ENCODE data around the gene ASIC2. TPM values are rescaled to one million over a fixed set of nuclear protein-coding genes. Genes with fewer than 3 reads are reported as not detected.

The ASIC2 gene
- total RNA-seq, 1 experiment from 2014 or later, result not detected

DNA sequence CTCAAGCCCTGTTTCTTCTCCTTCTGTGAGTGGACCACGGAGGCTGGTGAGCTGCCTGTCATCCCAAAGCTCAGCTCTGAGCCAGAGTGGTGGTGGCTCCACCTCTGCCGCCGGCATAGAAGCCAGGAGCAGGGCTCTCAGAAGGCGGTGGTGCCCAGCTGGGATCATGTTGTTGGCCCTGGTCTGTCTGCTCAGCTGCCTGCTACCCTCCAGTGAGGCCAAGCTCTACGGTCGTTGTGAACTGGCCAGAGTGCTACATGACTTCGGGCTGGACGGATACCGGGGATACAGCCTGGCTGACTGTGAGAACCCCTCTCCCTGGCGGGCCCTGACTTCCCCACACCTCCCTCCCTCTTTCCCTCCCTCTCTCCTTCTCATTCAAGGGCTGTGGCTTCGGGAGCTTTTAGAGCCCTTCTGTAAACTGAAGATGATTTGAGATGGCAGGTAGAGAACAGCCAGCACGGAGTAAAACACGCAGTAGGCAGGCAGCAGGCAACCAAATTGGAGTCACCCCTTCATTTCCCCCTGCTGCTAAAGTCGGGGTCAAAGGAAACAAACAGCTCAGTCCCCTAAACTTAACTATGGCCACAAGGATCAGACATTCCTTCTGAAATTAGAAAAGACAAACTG, 297.6 kb downstream of the ASIC2 start:
- POLR2A ChIA-PET, result no interaction called here
- Mint-ChIP-seq H3K4me3 (ENCODE audit: unreplicated experiment) (no peak overlapping the region), H3K27ac (ENCODE audit: unreplicated experiment) (no peak overlapping the region), H3K4me1 (ENCODE audit: low read depth, unreplicated experiment) (peaks cover 16% of the 10 kb centered on the region), H3K27me3 (ENCODE audit: insufficient read depth, unreplicated experiment) (no peaks in the 10 kb centered on the region), H3K9me3 (ENCODE audit: unreplicated experiment) (no peaks in the 10 kb centered on the region), H3K36me3 (ENCODE audit: insufficient read depth, unreplicated experiment) (no peaks in the 10 kb centered on the region)
- CTCF ChIA-PET, result interaction anchor here (0.7 to 1.1 kb wide), 2 partner anchors 33 to 83 kb away, joined by 3 read pairs; no protein-coding TSS in a partner anchor
- no peak for DNase-seq
- Histone ChIP-seq H3K9me3 (no peaks in the 10 kb centered on the region), H3K27me3 (replicated peaks; ENCODE audit: control insufficient read depth, insufficient read depth, low read length) (no peaks in the 10 kb centered on the region), H3K36me3 (ENCODE audit: control insufficient read depth, insufficient read depth, low read length) (no peaks in the 10 kb centered on the region), H3K4me1 (peaks cover 12% of the 10 kb centered on the region), H3K4me3 (ENCODE audit: low read depth, low read length) (no peak overlapping the region)
- TF ChIP-seq, protein P1, sequence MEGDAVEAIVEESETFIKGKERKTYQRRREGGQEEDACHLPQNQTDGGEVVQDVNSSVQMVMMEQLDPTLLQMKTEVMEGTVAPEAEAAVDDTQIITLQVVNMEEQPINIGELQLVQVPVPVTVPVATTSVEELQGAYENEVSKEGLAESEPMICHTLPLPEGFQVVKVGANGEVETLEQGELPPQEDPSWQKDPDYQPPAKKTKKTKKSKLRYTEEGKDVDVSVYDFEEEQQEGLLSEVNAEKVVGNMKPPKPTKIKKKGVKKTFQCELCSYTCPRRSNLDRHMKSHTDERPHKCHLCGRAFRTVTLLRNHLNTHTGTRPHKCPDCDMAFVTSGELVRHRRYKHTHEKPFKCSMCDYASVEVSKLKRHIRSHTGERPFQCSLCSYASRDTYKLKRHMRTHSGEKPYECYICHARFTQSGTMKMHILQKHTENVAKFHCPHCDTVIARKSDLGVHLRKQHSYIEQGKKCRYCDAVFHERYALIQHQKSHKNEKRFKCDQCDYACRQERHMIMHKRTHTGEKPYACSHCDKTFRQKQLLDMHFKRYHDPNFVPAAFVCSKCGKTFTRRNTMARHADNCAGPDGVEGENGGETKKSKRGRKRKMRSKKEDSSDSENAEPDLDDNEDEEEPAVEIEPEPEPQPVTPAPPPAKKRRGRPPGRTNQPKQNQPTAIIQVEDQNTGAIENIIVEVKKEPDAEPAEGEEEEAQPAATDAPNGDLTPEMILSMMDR (IDR thresholded peaks at IDR 0.05; ENCODE audit: insufficient read depth in 1 of 2, low read depth in 1 of 2, low read length in 1 of 2, severe bottlenecking in 1 of 2, unreplicated experiment in 1 of 2), result no peak
- intact Hi-C loops (cut with micrococcal nuclease; ENCODE audit: unreplicated experiment), result no loop called here
- BruUV-seq (replicated peaks), result no TSS peak

DNA sequence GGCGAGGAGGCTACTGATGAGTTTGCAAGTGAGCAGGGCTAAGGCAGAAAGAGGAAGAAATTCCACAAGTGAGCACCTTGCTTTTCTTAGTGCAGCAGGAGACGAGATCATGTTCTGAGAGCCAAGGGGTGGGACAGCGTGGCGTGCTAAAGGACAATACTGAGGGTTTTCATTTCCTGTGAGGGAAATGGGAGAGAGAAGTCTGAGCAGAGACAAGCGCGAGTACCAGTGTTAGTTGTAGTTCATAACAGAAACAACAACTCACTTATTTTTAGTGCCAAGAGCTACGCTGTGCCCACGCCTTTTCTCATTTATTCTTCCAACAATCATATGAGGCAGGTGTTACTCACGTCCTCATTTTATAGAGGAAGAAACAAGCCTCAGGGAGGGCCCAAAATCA, 299.1 kb downstream of the ASIC2 start:
- CTCF ChIA-PET, result no interaction called here
- Histone ChIP-seq H3K9me3 (peaks cover 3% of the 10 kb centered on the region; the same call in 1 of the 2 replicates), H3K27me3 (replicated peaks; ENCODE audit: control insufficient read depth, insufficient read depth, low read length) (no peaks in the 10 kb centered on the region), H3K4me1 (peaks cover 10% of the 10 kb centered on the region), H3K36me3 (ENCODE audit: control insufficient read depth, insufficient read depth, low read length) (no peaks in the 10 kb centered on the region), H3K4me3 (ENCODE audit: low read depth, low read length) (no peak overlapping the region)
- POLR2A ChIA-PET, result no interaction called here
- BruUV-seq (replicated peaks), result no TSS peak
- no peak for DNase-seq
- TF ChIP-seq, protein P1 (IDR thresholded peaks at IDR 0.05; ENCODE audit: insufficient read depth in 1 of 2, low read depth in 1 of 2, low read length in 1 of 2, severe bottlenecking in 1 of 2, unreplicated experiment in 1 of 2), result no peak
- H3K27me3 Mint-ChIP-seq (ENCODE audit: insufficient read depth, unreplicated experiment), result no peaks in the 10 kb centered on the region
- no peak overlapping the region for H3K27ac Mint-ChIP-seq (ENCODE audit: unreplicated experiment)
- H3K9me3 Mint-ChIP-seq (ENCODE audit: unreplicated experiment), result peaks cover 5% of the 10 kb centered on the region
- H3K36me3 Mint-ChIP-seq (ENCODE audit: insufficient read depth, unreplicated experiment), result no peaks in the 10 kb centered on the region
- H3K4me1 Mint-ChIP-seq (ENCODE audit: low read depth, unreplicated experiment), result peaks cover 16% of the 10 kb centered on the region
- intact Hi-C loops (cut with micrococcal nuclease; ENCODE audit: unreplicated experiment), result no loop called here
- H3K4me3 Mint-ChIP-seq (ENCODE audit: unreplicated experiment), result no peak overlapping the region

DNA sequence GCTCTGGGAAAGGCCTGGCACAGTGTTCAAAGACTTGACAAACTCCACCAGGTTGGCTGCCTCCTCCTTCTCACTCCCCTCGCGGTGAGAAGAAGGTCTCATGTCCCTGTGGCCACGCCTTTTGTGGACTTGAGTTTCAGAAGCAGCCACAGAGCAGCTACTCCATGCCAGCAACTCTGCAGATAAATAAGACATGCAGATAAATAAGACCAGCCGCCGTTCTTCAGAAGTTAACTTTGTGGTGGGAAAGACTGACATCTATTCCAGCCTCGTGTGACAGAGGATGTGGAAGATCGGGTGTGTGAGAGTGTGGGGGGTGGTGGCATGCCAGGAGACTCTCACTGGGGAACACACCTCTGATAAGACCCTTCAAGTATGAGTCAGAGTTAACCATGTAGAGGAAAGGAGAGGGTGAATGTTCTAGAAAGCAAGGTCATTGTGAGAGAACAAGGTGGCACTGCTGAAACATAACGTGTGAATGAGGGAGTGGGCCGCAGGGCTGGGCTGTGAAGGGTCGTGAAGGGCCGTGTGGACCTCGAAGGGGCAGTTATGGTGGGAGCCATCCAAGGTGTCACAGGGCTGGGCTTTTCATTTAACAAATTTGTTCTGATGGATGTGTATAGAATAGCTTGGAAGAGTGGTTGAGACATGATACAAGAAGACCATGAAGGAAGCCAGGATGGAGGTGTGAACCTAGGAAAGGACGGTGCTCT, 300.6 kb downstream of the ASIC2 start:
- Mint-ChIP-seq H3K4me3 (ENCODE audit: unreplicated experiment) (no peak overlapping the region), H3K4me1 (ENCODE audit: low read depth, unreplicated experiment) (peaks cover 6% of the 10 kb centered on the region), H3K36me3 (ENCODE audit: insufficient read depth, unreplicated experiment) (no peaks in the 10 kb centered on the region), H3K27ac (ENCODE audit: unreplicated experiment) (no peak overlapping the region), H3K9me3 (ENCODE audit: unreplicated experiment) (peaks cover 18% of the 10 kb centered on the region), H3K27me3 (ENCODE audit: insufficient read depth, unreplicated experiment) (no peaks in the 10 kb centered on the region)
- intact Hi-C loops (cut with micrococcal nuclease; ENCODE audit: unreplicated experiment), result no loop called here
- CTCF ChIA-PET, result no interaction called here
- Histone ChIP-seq H3K27me3 (replicated peaks; ENCODE audit: control insufficient read depth, insufficient read depth, low read length) (no peaks in the 10 kb centered on the region), H3K36me3 (ENCODE audit: control insufficient read depth, insufficient read depth, low read length) (no peaks in the 10 kb centered on the region), H3K9me3 (peaks cover 18% of the 10 kb centered on the region), H3K4me3 (ENCODE audit: low read depth, low read length) (no peak overlapping the region), H3K4me1 (peaks cover 2% of the 10 kb centered on the region)
- no peak for DNase-seq
- POLR2A ChIA-PET, result no interaction called here
- TF ChIP-seq, protein P1 (IDR thresholded peaks at IDR 0.05; ENCODE audit: insufficient read depth in 1 of 2, low read depth in 1 of 2, low read length in 1 of 2, severe bottlenecking in 1 of 2, unreplicated experiment in 1 of 2), result no peak
- no TSS peak for BruUV-seq (replicated peaks)

Data from Caco-2 (cell line).